G401 (cell line): ENCODE measurements around the gene ACOXL. TPM values are rescaled to one million over a fixed set of nuclear protein-coding genes. Genes with fewer than 3 reads are reported as not detected.

Source experiments
- DNase-seq: peaks from one replicate; pipeline ENCODE4 v3.0.0-alpha.2; 2015; ENCODE audit warnings: low spot score
- in situ Hi-C: cut with HindIII; loops from 2 replicates; pipeline ENCODE4 v1.10.0; 2016; ENCODE audit warnings: low sequenced_read_pairs, mixed read lengths
- total RNA-seq: library from RNA; depleted of rRNA; stranded (reverse); fragments of >200 nt; shearing (Covaris generic); gene quantifications from 2 replicates; pipeline ENCODE4 v1.2.3, GENCODE V29; 2014

ACOXL gene
- total RNA-seq, 1 experiment from 2014 or later = not detected

GRCh38 chr2:111101592-111101991 lies 369.2 kb downstream of the ACOXL start:
- in situ Hi-C loops = no loop called here
- DNase-seq = no peak

DNA sequence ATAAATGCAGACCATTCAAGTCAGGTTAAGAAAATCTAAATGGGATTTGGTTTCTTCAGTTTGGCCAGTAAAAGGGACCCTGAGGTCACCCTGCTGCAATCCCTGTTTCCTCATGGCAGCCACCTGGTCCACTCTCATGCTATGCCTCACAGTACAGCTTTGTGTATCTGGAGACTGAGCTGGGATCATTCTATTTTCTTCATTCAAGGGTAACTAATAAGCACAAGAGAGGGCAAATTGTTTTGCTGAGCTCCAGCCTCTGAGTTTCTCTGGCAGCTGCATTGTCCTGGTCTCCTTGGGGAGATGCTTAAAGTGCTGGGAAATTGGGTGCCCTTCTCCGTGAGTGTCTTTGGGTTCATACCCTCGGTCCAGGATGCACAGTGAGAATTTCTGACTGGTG lies 369.8 kb downstream of the ACOXL start:
- in situ Hi-C loops = no loop called here
- no peak for DNase-seq

DNA sequence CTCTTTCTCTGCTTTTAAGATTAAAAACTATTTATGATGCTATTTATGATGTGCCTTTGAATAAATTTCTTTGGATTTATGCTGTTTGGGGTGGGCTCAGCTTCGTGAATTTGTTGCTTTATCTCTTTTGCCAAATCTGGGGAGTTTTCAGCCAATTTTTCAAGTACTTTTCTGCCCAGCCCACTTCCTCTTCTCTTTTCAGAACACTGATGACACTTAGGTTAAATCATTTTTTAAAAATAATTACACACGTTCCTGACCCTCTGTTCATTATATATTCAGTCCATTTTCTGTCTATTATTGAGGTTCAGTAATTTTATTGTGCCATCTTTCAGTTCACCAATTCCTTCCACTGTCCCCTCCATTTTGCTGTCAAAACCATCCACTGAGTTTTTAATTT lies 373.6 kb downstream of the ACOXL start:
- no peak for DNase-seq
- in situ Hi-C loops = no loop called here

GRCh38 chr2:111106706-111107105 lies 374.3 kb downstream of the ACOXL start:
- DNase-seq = no peak
- in situ Hi-C loops = no loop called here

- in situ Hi-C loops = no loop called here
- DNase-seq = no peak
Observed at GRCh38 chr2:111108745-111109271, 376.4 kb downstream of the ACOXL start.

GRCh38 chr2:111111101-111111755 lies 378.9 kb downstream of the ACOXL start:
- in situ Hi-C loops = no loop called here
- DNase-seq = no peak

DNA sequence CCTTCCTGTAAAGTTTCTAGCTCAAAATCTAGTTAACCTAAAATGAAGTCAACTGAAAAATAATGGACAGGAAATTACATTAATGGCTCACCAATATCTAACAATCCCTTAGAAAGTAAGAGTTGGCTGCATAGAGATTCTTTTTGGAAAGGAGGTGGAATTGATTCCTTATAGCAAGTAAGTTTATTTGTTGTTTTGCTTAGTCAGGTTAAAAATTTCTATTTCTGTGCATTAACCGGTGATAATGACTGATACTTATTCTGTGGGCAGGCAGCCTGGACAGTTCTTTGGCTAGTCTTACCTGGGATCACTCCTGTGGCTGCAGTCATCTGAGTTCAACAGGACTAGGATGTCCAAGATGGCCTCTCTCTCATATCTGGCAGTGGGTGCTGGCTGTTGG lies 381.5 kb downstream of the ACOXL start:
- DNase-seq = no peak
- in situ Hi-C loops = no loop called here

DNA sequence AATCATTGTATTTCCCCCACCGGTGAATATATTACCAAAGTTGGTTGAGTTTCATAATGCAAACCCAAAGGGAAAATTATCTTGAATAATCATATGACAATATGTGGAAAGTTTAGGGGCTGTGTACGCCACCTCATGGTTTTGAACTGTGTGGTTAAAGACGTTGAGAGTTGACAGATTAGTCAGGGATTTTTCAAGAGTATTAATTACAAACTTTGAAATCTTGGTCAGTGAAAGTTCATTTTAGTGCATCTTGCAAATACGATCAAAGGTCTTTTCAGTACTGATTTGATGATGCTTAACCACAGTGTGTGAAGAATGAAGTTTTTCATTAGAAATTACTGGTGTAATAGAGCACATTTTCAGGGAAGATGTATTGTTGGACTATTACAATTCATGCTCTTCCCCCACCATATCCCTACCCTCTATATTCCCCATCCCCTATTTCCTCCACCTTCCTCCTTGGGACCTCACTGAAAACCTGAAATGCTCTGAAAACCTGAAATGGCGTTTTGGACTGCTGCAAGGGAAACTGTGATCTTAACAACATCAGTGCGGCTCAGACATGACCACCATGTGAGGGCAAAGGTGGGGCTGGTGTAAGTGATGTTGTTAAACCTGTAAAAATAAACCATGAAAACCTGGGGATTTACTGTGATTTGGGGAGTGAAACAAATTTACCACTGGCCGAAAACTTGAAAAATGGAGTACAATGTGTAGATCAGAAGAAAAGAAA lies 383.8 kb downstream of the ACOXL start:
- no peak for DNase-seq
- in situ Hi-C loops = no loop called here

GRCh38 chr2:111116843-111117597 lies 384.6 kb downstream of the ACOXL start:
- in situ Hi-C loops = no loop called here
- DNase-seq = peak; percentile 57

DNA sequence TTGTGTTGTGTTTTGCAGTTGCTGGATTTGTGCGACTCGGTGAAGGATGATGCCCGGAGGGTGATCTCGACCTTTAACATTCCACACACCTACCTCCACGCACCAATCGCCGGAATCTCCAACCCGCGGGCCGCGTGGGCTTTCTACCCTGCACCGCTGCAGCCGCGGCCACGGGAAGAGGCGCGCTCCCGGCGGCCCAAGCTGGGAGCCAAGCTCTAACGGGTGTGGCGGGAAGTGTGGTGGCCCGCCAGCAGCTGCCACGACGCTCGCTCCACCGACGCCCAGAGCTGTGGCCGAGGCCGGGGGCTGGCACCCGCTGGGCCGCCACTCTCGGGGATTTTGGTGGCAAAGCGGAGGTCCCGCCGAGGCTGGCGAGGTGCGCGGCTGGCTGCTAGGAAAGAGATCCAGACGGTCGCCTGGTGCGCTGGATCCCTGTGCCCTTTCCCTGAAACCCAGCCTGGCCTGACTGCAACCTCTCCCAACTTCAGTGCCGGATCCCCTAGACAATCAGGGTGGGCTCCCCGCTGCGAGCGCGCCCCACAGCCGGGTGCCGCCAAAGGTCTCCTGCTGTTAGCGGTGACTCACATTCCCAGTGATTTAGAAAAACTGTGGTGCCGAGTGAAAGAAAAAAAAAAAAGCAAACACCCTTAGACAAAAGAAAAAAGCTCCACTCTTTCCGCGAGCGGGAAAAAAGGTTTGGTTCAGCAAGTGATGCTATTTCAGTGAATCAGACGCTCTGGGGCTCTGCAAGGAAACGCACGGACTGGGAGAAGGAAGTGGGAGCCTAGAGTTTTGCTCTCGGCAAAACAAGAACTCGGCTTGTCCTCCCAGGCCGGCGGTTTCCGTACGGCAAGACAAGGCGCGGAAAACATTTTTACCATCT lies 385.5 kb downstream of the ACOXL start:
- DNase-seq = peak; percentile 6
- in situ Hi-C loops = no loop called here

DNA sequence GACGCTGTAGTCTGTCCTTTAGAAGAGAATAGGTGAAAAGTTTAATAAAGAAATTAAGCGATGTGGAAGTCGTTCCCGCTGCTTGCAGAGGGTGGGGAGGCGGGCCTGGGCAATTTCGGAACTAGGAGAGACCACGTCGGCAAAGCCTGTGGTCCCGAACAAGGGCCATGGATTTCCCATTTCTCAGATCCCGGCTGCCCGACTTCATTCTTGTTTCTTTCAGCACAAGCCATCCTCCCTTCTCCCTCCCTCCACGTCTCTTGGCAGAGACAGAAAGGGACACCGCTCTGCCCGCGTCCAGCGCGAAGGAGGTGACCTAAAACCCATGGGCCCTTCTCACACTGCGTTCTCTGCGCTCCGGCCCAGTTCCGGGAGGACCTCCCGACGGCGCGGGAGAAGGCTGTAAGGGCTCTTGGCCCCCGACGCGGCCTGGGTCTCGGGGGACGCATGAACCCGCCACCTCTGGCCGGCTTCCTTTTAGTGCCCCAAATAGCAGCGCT lies 386.2 kb downstream of the ACOXL start:
- in situ Hi-C loops = no loop called here
- DNase-seq = no peak

DNA sequence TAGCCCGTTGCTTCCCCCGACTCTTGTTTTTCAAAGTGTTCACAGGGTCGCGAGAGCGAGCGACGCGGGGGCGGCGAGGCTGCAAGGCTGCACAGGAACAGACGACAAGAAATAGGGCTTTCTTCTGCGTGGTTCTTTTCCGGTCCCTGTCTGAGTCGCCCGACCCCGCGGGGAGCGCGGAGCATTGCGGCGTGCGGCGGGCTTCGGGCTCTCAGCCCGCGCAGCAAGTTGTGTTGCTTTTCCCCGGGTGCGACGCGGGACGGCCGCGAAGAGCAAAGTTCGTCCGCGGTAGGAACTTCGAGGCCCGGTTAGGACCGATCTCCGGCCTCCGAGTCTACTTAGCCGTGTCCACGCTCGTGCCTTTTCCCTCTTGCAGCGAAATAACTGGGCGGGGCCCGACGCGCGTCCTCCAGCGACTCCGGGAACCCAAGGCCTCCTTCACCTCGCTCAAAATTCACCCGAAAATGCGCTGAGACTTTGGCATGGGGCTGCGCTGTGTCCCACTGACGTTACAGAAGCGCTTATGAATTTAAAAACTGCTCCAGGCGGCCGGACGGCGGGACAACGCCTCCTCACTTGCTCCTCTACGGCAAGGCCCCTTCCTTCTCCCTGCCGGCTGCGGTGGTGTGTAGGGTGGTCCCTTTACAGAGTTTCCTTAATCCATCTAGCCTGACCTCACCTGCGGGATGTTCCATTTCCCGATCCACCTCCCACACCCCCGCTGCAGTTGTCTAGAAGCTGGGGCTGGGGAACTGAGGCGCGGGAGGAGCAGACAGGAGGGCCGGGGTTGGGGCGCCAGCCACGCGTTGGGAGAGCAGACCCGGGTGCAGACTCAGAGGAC lies 386.8 kb downstream of the ACOXL start:
- in situ Hi-C loops = no loop called here
- no peak for DNase-seq

DNA sequence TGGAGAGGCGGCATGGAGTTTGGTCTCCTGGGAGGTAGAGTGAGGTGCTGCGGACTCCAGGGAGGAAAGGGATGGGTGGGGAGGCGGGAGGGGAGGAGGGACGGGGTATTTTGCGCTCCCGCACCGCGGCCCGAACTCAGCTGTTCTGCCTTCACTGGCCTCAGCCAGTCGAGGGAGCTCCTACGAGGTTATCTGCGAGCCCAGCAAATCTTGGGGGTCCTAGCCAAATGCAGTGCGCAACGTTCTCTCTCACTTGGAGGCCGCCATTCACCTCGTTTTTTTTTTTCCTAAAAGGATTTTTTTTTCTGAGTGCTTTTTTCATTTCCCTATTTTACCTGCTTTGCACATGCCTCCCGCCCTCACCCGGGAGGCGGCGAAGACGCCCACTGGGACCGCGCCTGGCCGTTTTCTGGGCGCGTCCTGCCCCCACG lies 387.5 kb downstream of the ACOXL start:
- in situ Hi-C loops = no loop called here
- DNase-seq = no peak

DNA sequence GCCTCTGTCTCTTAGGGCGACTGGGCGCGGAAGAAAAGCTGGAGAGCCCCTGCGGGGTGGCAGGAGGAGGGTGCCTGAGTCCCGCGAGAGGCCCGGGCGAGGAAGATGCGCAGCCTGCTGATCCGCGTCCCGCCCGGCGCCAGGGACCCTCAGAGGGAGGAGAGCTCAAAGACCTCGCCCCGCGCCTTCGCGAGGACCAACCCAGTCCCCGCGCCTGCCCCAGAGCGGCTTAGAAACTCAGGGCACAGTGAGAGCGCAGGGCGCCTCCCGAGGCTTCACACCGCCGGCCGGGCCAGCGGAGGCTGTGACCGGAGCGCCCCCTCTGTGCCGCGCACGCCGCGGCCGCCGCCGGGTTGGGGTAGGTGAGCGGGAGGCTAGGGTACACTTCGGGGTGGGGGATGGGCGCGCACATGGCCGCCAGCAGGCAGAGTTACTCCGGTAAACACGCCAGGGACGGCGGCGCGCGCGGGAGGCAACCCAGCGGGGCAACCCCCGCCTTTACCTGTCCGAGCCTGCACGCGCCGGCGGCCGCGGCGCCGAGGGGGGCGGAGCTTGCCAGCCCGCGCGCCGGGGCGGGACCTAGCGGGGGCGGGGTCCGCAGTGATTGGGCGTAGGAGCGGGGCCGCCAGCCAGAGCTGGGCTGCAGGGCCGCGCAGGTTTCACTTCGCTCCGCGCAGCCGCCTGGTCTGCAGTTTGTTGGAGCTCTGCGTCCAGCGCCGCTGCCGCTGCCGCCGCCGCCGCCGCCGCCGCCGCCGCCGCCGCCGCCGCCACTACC lies 388.1 kb downstream of the ACOXL start, which contains the start of gene BCL2L11:
BCL2L11 (plus strand) TSS at position 662 of the 775 bp plus-strand sequence. CDS start 2,832 bp downstream, outside the sequence.
- in situ Hi-C loops = no loop called here
- peak; percentile 72 for DNase-seq

DNA sequence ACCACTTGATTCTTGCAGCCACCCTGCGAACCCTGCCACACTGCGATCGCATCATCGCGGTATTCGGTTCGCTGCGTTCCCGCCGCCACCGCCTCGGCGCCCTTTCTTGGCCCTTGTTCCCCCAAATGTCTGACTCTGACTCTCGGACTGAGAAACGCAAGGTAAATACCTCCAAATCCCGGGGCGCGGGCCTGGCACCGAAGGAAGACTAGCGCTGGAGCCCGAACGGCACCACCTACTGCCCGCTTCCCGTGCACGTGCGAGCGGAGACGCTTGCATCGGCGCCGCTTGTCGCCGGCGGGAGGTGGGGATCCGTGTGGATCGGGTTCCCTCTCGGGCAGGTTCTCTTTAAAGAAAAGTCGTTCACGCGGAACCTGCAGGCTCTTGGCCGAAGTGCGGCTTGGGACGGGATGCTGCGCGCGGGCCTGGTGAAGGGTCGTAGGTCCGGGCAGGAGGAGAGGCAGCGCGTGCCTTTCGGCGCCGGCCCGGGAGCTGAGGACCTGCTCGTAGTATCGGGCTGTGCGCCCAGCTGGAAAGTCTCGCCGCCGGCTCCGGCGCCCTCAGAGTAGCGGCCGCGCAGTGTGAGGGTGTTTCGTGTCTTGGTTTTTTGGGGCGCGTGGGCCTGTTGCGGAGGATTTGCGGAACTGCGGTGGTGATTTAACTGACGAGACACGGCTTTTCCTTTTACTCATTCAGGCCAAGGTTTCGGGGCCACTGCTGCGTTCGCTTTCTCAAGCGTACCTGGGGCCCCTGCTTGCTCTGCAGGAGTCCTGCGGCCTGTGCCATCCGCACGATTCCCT lies 388.9 kb downstream of the ACOXL start:
- DNase-seq = peak; percentile 3
- in situ Hi-C loops = no loop called here

- in situ Hi-C loops = no loop called here
- peak; percentile 53 for DNase-seq
Observed at GRCh38 chr2:111121828-111122630, 389.7 kb downstream of the ACOXL start.
